C4-2B (cell line): ENCODE measurements around the gene IFNA2.

Source experiments
- H3K27ac ChIP-seq: fragments of 450-650 bp; 2 replicates; pipeline ENCODE4 v1.5.1; 2017
- CTCF ChIP-seq: fragments of 450-650 bp; conservative IDR thresholded peaks from 2 replicates; pipeline ENCODE4 v1.5.1; 2017; ENCODE audit warnings: mild to moderate bottlenecking
- ZFX ChIP-seq: fragments of 450-650 bp; IDR thresholded peaks from 2 replicates; pipeline ENCODE4 v1.6.1; 2017

The IFNA2 gene

GRCh38 chr9:21336457-21336856 lies 48.7 kb downstream of the IFNA2 start:
- no peak for TF ChIP-seq CTCF
- no peak for TF ChIP-seq ZFX
- no peak overlapping the region for H3K27ac ChIP-seq

GRCh38 chr9:21334701-21335632 lies 50.2 kb downstream of the IFNA2 start, which contains the start of gene KLHL9:
TSS of gene KLHL9 (minus strand) at chr9:21335404. CDS start at chr9:21334859, 545 bp downstream.
- TF ChIP-seq ZFX (peak; percentile 100), CTCF (no peak)
- peak within 1 kb of the TSS; percentile 98 for H3K27ac ChIP-seq
